Adipose tissue (tissue), 3 donors: ENCODE results near the gene MAOA. TPM values are rescaled to one million over a fixed set of nuclear protein-coding genes. Genes with fewer than 3 reads are reported as not detected.
"Not testable (repeated sequence)": the region's sequence is repeated elsewhere in the genome, so short reads cannot be mapped to it uniquely, and the experiment has no call there.

ENCODE experiments used
- H3K27ac ChIP-seq: one replicate; pipeline ENCODE4 v1.5.1; 2013; ENCODE audit warnings: low read depth, low read length
- WGBS, 3 donors: extraction: QIAGEN DNeasy Blood & Tissue Kit; methylation state at CpG; one replicate each; pipeline ENCODE4 v1.1.7; 2013; 5-methylcytosine and 5-hydroxymethylcytosine counted together
- polyA plus RNA-seq, 3 donors: library from polyadenylated mRNA; stranded (reverse); fragments of 200-250 nt; gene quantifications; one replicate each; pipeline ENCODE4 v1.2.3, GENCODE V29; 2013
- donor health status: healthy with polysubstance abuse.
- donor health status: Bipolar disorder and iron deficiency.
- donor health status: healthy.

Gene MAOA
- polyA plus RNA-seq, 3 donors = 72.1 to 210 (median 121) TPM

GRCh38 chrX:43657671-43658070, 1.6 kb downstream of the MAOA start:
- 18 to 71% (median 54%) methylated on average over 1 of the region's 1 CpG for WGBS, 3 donors
- H3K27ac ChIP-seq = no peak overlapping the region

- H3K27ac ChIP-seq = no peak overlapping the region
- 40 to 77% (median 56%) methylated on average over 4 of the region's 4 CpGs for WGBS, 3 donors
These were observed 5.6 kb downstream of the MAOA start for GRCh38 chrX:43661521-43662240.

- H3K27ac ChIP-seq = no peak overlapping the region
- 73 to 100% (median 96%) methylated on average over 1 of the region's 1 CpG for WGBS, 3 donors
These were observed 7.1 kb downstream of the MAOA start for GRCh38 chrX:43663173-43663572.

GRCh38 chrX:43664258-43664657, 8.2 kb downstream of the MAOA start:
- 60 to 85% (median 68%) methylated on average over 3 of the region's 3 CpGs for WGBS, 3 donors
- no peak overlapping the region for H3K27ac ChIP-seq

GRCh38 chrX:43664708-43665107, 8.6 kb downstream of the MAOA start:
- no peak overlapping the region for H3K27ac ChIP-seq
- 67 to 81% (median 69%) methylated on average over 3 of the region's 3 CpGs for WGBS, 3 donors

GRCh38 chrX:43666311-43666912, 10.3 kb downstream of the MAOA start:
- 60 to 81% (median 72%) methylated on average over 3 of the region's 3 CpGs for WGBS, 3 donors
- H3K27ac ChIP-seq = no peak overlapping the region

GRCh38 chrX:43675965-43676628, 20.0 kb downstream of the MAOA start:
- H3K27ac ChIP-seq = not testable (repeated sequence)
- WGBS, 3 donors = 71 to 88% (median 75%) methylated on average over 7 to 18 of the region's 19 CpGs

GRCh38 chrX:43676971-43677572, 21.0 kb downstream of the MAOA start:
- no peak overlapping the region for H3K27ac ChIP-seq

- H3K27ac ChIP-seq = no peak overlapping the region
- WGBS, 3 donors = 33 to 92% (median 91%) methylated on average over 2 of the region's 2 CpGs
These were observed 21.9 kb downstream of the MAOA start for GRCh38 chrX:43677993-43678392.

- H3K27ac ChIP-seq = no peak overlapping the region
- 52 to 62% (median 60%) methylated on average over 3 of the region's 3 CpGs for WGBS, 3 donors
These were observed 23.0 kb downstream of the MAOA start for GRCh38 chrX:43679058-43679457.

- no peak overlapping the region for H3K27ac ChIP-seq
- WGBS, 3 donors = 53 to 59% (median 55%) methylated on average over 2 of the region's 2 CpGs
These were observed 23.7 kb downstream of the MAOA start for GRCh38 chrX:43679778-43680177.

- H3K27ac ChIP-seq = no peak overlapping the region
These were observed 26.6 kb downstream of the MAOA start for GRCh38 chrX:43682726-43683125.

- 89 to 100% (median 95%) methylated on average over 2 of the region's 2 CpGs for WGBS, 3 donors
- no peak overlapping the region for H3K27ac ChIP-seq
These were observed 29.1 kb downstream of the MAOA start for GRCh38 chrX:43685221-43685620.

GRCh38 chrX:43688586-43688985, 32.5 kb downstream of the MAOA start:
- no peak overlapping the region for H3K27ac ChIP-seq
- WGBS, 3 donors = 88 to 100% (median 100%) methylated on average over 1 of the region's 1 CpG

- H3K27ac ChIP-seq = no peak overlapping the region
- 23 to 57% (median 43%) methylated on average over 2 to 3 of the region's 3 CpGs for WGBS, 3 donors
These were observed 37.7 kb downstream of the MAOA start for GRCh38 chrX:43693602-43694406.

- WGBS, 3 donors = 67 to 90% (median 86%) methylated on average over 3 of the region's 3 CpGs
- no peak overlapping the region for H3K27ac ChIP-seq
These were observed 43.4 kb downstream of the MAOA start for GRCh38 chrX:43699475-43699874.

GRCh38 chrX:43702079-43702524, 46.0 kb downstream of the MAOA start:
- WGBS, 3 donors = 19 to 58% (median 45%) methylated on average over 2 of the region's 2 CpGs
- no peak overlapping the region for H3K27ac ChIP-seq

- H3K27ac ChIP-seq = no peak overlapping the region
- 23 to 71% (median 56%) methylated on average over 2 of the region's 2 CpGs for WGBS, 3 donors
These were observed 46.6 kb downstream of the MAOA start for GRCh38 chrX:43702660-43703059.
